ENCODE measurements around the gene AARS2. TPM values are rescaled to one million over a fixed set of nuclear protein-coding genes. Genes with fewer than 3 reads are reported as not detected.
A peak's percentile ranks its signal among the peaks of the same experiment; 100 is the strongest.

AARS2 gene
- total and polyA plus RNA-seq, 9 of the 15 experiments (the other 6 are each of a cell fraction or from before 2014, with no cell fraction given), result 0.97 to 34.0 (median 18.3) TPM

- TF ChIP-seq, protein P1, sequence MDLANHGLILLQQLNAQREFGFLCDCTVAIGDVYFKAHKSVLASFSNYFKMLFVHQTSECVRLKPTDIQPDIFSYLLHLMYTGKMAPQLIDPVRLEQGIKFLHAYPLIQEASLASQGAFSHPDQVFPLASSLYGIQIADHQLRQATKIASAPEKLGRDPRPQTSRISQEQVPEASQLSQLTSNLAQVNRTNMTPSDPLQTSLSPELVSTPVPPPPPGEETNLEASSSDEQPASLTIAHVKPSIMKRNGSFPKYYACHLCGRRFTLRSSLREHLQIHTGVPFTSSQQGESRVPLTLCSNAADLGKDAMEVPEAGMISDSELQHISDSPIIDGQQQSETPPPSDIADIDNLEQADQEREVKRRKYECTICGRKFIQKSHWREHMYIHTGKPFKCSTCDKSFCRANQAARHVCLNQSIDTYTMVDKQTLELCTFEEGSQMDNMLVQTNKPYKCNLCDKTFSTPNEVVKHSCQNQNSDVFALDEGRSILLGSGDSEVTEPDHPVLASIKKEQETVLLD (IDR thresholded peaks at IDR 0.05), result no peak
- TF ChIP-seq RBM25 (IDR thresholded peaks at IDR 0.05; ENCODE audit: low read depth, low read length, severe bottlenecking), result no peak
- TF ChIP-seq NONO (IDR thresholded peaks at IDR 0.05; ENCODE audit: low read depth in 2 of 2, low read length in 1 of 2), result peak; percentile 82 to 86
- no peak for TF ChIP-seq PPARD (CRISPR knock-in tag; IDR thresholded peaks at IDR 0.05)
- TF ChIP-seq CSDE1 (IDR thresholded peaks at IDR 0.05), result no peak
- TF ChIP-seq SOX6 (IDR thresholded peaks at IDR 0.05), result peak; percentile 44
- TF ChIP-seq HMBOX1 (IDR thresholded peaks at IDR 0.05), result no peak
- no peak for TF ChIP-seq ZFP30 (CRISPR knock-in tag; IDR thresholded peaks at IDR 0.05; ENCODE audit: borderline replicate concordance)
- TF ChIP-seq, protein P2, sequence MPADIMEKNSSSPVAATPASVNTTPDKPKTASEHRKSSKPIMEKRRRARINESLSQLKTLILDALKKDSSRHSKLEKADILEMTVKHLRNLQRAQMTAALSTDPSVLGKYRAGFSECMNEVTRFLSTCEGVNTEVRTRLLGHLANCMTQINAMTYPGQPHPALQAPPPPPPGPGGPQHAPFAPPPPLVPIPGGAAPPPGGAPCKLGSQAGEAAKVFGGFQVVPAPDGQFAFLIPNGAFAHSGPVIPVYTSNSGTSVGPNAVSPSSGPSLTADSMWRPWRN (IDR thresholded peaks at IDR 0.05; ENCODE audit: low read depth), result no peak
- no peak for TF ChIP-seq POLR3G (IDR thresholded peaks at IDR 0.05; ENCODE audit: extremely low read depth, insufficient read length, insufficient replicate concordance)
- TF ChIP-seq, protein P3, sequence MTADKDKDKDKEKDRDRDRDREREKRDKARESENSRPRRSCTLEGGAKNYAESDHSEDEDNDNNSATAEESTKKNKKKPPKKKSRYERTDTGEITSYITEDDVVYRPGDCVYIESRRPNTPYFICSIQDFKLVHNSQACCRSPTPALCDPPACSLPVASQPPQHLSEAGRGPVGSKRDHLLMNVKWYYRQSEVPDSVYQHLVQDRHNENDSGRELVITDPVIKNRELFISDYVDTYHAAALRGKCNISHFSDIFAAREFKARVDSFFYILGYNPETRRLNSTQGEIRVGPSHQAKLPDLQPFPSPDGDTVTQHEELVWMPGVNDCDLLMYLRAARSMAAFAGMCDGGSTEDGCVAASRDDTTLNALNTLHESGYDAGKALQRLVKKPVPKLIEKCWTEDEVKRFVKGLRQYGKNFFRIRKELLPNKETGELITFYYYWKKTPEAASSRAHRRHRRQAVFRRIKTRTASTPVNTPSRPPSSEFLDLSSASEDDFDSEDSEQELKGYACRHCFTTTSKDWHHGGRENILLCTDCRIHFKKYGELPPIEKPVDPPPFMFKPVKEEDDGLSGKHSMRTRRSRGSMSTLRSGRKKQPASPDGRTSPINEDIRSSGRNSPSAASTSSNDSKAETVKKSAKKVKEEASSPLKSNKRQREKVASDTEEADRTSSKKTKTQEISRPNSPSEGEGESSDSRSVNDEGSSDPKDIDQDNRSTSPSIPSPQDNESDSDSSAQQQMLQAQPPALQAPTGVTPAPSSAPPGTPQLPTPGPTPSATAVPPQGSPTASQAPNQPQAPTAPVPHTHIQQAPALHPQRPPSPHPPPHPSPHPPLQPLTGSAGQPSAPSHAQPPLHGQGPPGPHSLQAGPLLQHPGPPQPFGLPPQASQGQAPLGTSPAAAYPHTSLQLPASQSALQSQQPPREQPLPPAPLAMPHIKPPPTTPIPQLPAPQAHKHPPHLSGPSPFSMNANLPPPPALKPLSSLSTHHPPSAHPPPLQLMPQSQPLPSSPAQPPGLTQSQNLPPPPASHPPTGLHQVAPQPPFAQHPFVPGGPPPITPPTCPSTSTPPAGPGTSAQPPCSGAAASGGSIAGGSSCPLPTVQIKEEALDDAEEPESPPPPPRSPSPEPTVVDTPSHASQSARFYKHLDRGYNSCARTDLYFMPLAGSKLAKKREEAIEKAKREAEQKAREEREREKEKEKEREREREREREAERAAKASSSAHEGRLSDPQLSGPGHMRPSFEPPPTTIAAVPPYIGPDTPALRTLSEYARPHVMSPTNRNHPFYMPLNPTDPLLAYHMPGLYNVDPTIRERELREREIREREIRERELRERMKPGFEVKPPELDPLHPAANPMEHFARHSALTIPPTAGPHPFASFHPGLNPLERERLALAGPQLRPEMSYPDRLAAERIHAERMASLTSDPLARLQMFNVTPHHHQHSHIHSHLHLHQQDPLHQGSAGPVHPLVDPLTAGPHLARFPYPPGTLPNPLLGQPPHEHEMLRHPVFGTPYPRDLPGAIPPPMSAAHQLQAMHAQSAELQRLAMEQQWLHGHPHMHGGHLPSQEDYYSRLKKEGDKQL (CRISPR knock-in tag; IDR thresholded peaks at IDR 0.05; ENCODE audit: borderline replicate concordance), result 0 out of 2 replicates have a peak, but pooled peaks have one; percentile 80
- TF ChIP-seq RB1 (IDR thresholded peaks at IDR 0.05; ENCODE audit: low read depth), result peak; percentile 95
- no peak for TF ChIP-seq HNRNPH1 (optimal IDR thresholded peaks at IDR 0.05; ENCODE audit: low read depth, low read length)
- TF ChIP-seq EWSR1 (IDR thresholded peaks at IDR 0.05; ENCODE audit: borderline replicate concordance, low read depth, partially characterized antibody), result no peak
- TF ChIP-seq, protein P4, sequence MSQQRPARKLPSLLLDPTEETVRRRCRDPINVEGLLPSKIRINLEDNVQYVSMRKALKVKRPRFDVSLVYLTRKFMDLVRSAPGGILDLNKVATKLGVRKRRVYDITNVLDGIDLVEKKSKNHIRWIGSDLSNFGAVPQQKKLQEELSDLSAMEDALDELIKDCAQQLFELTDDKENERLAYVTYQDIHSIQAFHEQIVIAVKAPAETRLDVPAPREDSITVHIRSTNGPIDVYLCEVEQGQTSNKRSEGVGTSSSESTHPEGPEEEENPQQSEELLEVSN (IDR thresholded peaks at IDR 0.05; ENCODE audit: borderline replicate concordance in 1 of 2, extremely low read depth in 1 of 2, insufficient read depth in 1 of 2, insufficient read length in 1 of 2, low read depth in 1 of 2, low read length in 1 of 2, poor library complexity in 1 of 2, severe bottlenecking in 1 of 2), result peak; percentile 75 to 93
- TF ChIP-seq ZKSCAN8 (CRISPR knock-in tag; IDR thresholded peaks at IDR 0.05), result no peak
- no peak for TF ChIP-seq LARP7 (IDR thresholded peaks at IDR 0.05)
- peak; percentile 92 for TF ChIP-seq EP400 (IDR thresholded peaks at IDR 0.05)
These were observed 56.0 kb downstream of the AARS2 start, which contains the start of gene SLC35B2 (continued) for GRCh38 chr6:44257025-44257752.
